Caco-2 (cell line): ENCODE measurements around the gene FGD1. TPM values are rescaled to one million over a fixed set of nuclear protein-coding genes. Genes with fewer than 3 reads are reported as not detected.

Experiments
- BruUV-seq: library from RNA; stranded (reverse); fragments of 400-500 nt; replicated peaks from 2 replicates; lab custom pipeline; 2021; lab: Mats Ljungman, UMichigan
- CTCF ChIA-PET: fragments of 300-600 bp; sonication (Branson Sonifier 250); formaldehyde crosslinking; loops from one replicate; lab custom pipeline; 2022; ENCODE audit warnings: antibody characterized with exemption; lab: Charles Lee
- POLR2A ChIA-PET: fragments of 300-600 bp; sonication (Branson Sonifier 250); formaldehyde crosslinking; loops from one replicate; lab custom pipeline; 2022; ENCODE audit warnings: antibody characterized with exemption; lab: Charles Lee
- DNase-seq, 2 experiments: peaks; one replicate each; pipeline versions ENCODE4 v3.0.0 to v3.0.0-alpha.2; 2020 to 2022
- H3K27me3 ChIP-seq: replicated peaks from 2 replicates; pipeline ENCODE4 v1.6.0; 2011; ENCODE audit warnings: low read length; ENCODE audit not compliant: control insufficient read depth, insufficient read depth
- H3K36me3 ChIP-seq: 2 replicates; pipeline ENCODE4 v1.5.1; 2011; ENCODE audit warnings: low read length; ENCODE audit not compliant: control insufficient read depth, insufficient read depth
- H3K4me1 ChIP-seq: fragments of 250-450 bp; sonication (Bioruptor Pico); 2 replicates; pipeline ENCODE4 v1.5.1; 2020; ENCODE audit warnings: mild to moderate bottlenecking
- H3K4me3 ChIP-seq: 2 replicates; pipeline ENCODE4 v1.5.1; 2011; ENCODE audit warnings: low read depth, mild to moderate bottlenecking, control low read depth, low read length
- H3K9me3 ChIP-seq: fragments of 250-450 bp; sonication (Bioruptor Pico); 2 replicates; pipeline ENCODE4 v1.5.1; 2020; ENCODE audit warnings: mild to moderate bottlenecking, moderate library complexity
- H3K27ac Mint-ChIP-seq: one replicate; pipeline ENCODE4 v1.8.0; 2022; ENCODE audit warnings: mixed read lengths; ENCODE audit not compliant: unreplicated experiment
- H3K27me3 Mint-ChIP-seq: one replicate; pipeline ENCODE4 v1.8.0; 2022; ENCODE audit warnings: mixed read lengths; ENCODE audit not compliant: insufficient read depth, unreplicated experiment
- H3K36me3 Mint-ChIP-seq: one replicate; pipeline ENCODE4 v1.8.0; 2022; ENCODE audit warnings: mild to moderate bottlenecking, mixed read lengths; ENCODE audit not compliant: insufficient read depth, unreplicated experiment
- H3K4me1 Mint-ChIP-seq: one replicate; pipeline ENCODE4 v1.8.0; 2022; ENCODE audit warnings: low read depth, mixed read lengths; ENCODE audit not compliant: unreplicated experiment
- H3K4me3 Mint-ChIP-seq: one replicate; pipeline ENCODE4 v1.8.0; 2022; ENCODE audit warnings: mild to moderate bottlenecking, moderate library complexity, mixed read lengths; ENCODE audit not compliant: unreplicated experiment
- H3K9me3 Mint-ChIP-seq: one replicate; pipeline ENCODE4 v1.8.0; 2022; ENCODE audit warnings: mixed read lengths; ENCODE audit not compliant: unreplicated experiment
- CTCF ChIP-seq, 2 experiments: fragments of 200-600 bp in 1 of 2; IDR thresholded peaks; 1 replicate in 1 of 2; 2 replicates in 1 of 2; pipeline versions ENCODE4 v1.5.1 to v1.8.0; 2011 to 2022; ENCODE audit warnings: antibody characterized with exemption in 1 of 2, control low read depth in 1 of 2, inconsistent platforms in 1 of 2, low read depth in 1 of 2, low read length in 1 of 2, mild to moderate bottlenecking in 1 of 2, moderate library complexity in 1 of 2; ENCODE audit not compliant: insufficient read depth in 1 of 2, severe bottlenecking in 1 of 2, unreplicated experiment in 1 of 2
- intact Hi-C: fragments of 100-400 bp; cut with micrococcal nuclease; formaldehyde crosslinking; loops from one replicate; pipeline ENCODE4 v1.10.0; 2022; ENCODE audit not compliant: unreplicated experiment
- total RNA-seq: library from RNA; stranded (reverse); gene quantifications from 2 replicates; pipeline ENCODE4 v1.2.3, GENCODE V29; 2022

Gene FGD1
- total RNA-seq, 1 experiment from 2014 or later, result 4.2 TPM

GRCh38 chrX:54444752-54445151 lies 51.3 kb downstream of the FGD1 start:
- TSS peak; percentile 50 for BruUV-seq
- no peaks in the 10 kb centered on the region; the same call in 1 of the 2 replicates for H3K36me3 ChIP-seq
- Mint-ChIP-seq H3K27me3 (no peaks in the 10 kb centered on the region), H3K4me1 (peaks cover 6% of the 10 kb centered on the region), H3K9me3 (no peaks in the 10 kb centered on the region), H3K4me3 (no peak overlapping the region), H3K27ac (peak overlapping the region; percentile 48), H3K36me3 (peaks cover 52% of the 10 kb centered on the region)
- H3K9me3 ChIP-seq, result no peaks in the 10 kb centered on the region
- intact Hi-C loops, result no loop called here
- H3K27me3 ChIP-seq, result no peaks in the 10 kb centered on the region
- H3K4me1 ChIP-seq, result no peaks in the 10 kb centered on the region
- H3K4me3 ChIP-seq, result no peak overlapping the region
- no peak for TF ChIP-seq CTCF (IDR thresholded peaks at IDR 0.05; ENCODE audit: insufficient read depth in 1 of 2, low read depth in 1 of 2, low read length in 1 of 2, severe bottlenecking in 1 of 2, unreplicated experiment in 1 of 2)
- ChIA-PET POLR2A (no interaction called here), CTCF (no interaction called here)
- DNase-seq, result no peak

GRCh38 chrX:54442790-54443189 lies 53.2 kb downstream of the FGD1 start:
- DNase-seq, result no peak
- Mint-ChIP-seq H3K36me3 (peaks cover 52% of the 10 kb centered on the region), H3K4me1 (peaks cover 6% of the 10 kb centered on the region), H3K9me3 (no peaks in the 10 kb centered on the region), H3K27ac (no peak overlapping the region), H3K4me3 (no peak overlapping the region), H3K27me3 (no peaks in the 10 kb centered on the region)
- H3K27me3 ChIP-seq, result no peaks in the 10 kb centered on the region
- no peak overlapping the region for H3K4me3 ChIP-seq
- H3K36me3 ChIP-seq, result no peaks in the 10 kb centered on the region; the same call in 1 of the 2 replicates
- intact Hi-C loops, result no loop called here
- TF ChIP-seq CTCF (IDR thresholded peaks at IDR 0.05; ENCODE audit: insufficient read depth in 1 of 2, low read depth in 1 of 2, low read length in 1 of 2, severe bottlenecking in 1 of 2, unreplicated experiment in 1 of 2), result no peak
- no TSS peak for BruUV-seq
- no peaks in the 10 kb centered on the region for H3K9me3 ChIP-seq
- no peaks in the 10 kb centered on the region for H3K4me1 ChIP-seq
- POLR2A ChIA-PET, result no interaction called here
- CTCF ChIA-PET, result no interaction called here

GRCh38 chrX:54439960-54440871 lies 55.8 kb downstream of the FGD1 start, which contains the start of gene TSR2:
Gene TSR2 (plus strand): TSS chrX:54440404. CDS start chrX:54440422, 18 bp downstream.
- H3K27ac Mint-ChIP-seq, result peak within 1 kb of the TSS; percentile 90
- peak within 1 kb of the TSS; percentile 55 for H3K4me3 ChIP-seq
- H3K27me3 Mint-ChIP-seq, result no peaks in the 10 kb centered on the region
- H3K9me3 Mint-ChIP-seq, result no peaks in the 10 kb centered on the region
- no peaks in the 10 kb centered on the region; the same call in 1 of the 2 replicates for H3K36me3 ChIP-seq
- no peaks in the 10 kb centered on the region for H3K9me3 ChIP-seq
- BruUV-seq, result no TSS peak
- TF ChIP-seq CTCF (IDR thresholded peaks at IDR 0.05; ENCODE audit: insufficient read depth in 1 of 2, low read depth in 1 of 2, low read length in 1 of 2, severe bottlenecking in 1 of 2, unreplicated experiment in 1 of 2), result no peak
- no peaks in the 10 kb centered on the region for H3K4me1 ChIP-seq
- intact Hi-C loops, result loop anchor here (1.0 to 2.0 kb wide), 2 partner anchors 192 to 397 kb away; no protein-coding TSS in a partner anchor
- peaks cover 41% of the 10 kb centered on the region for H3K36me3 Mint-ChIP-seq
- ChIA-PET POLR2A (interaction anchor here (0.7 to 1.6 kb wide), 5 partner anchors 18 to 396 kb away, joined by 3 to 10 read pairs (median 3); partner anchors contain the start of genes GNL3L and PHF8), CTCF (no interaction called here)
- peak within 1 kb of the TSS; percentile 95 for H3K4me3 Mint-ChIP-seq
- H3K4me1 Mint-ChIP-seq, result peaks cover 6% of the 10 kb centered on the region
- DNase-seq, result peak; percentile 80 to 83
- no peaks in the 10 kb centered on the region for H3K27me3 ChIP-seq
